ENCODE data around the gene UBL7.

UBL7 gene

DNA sequence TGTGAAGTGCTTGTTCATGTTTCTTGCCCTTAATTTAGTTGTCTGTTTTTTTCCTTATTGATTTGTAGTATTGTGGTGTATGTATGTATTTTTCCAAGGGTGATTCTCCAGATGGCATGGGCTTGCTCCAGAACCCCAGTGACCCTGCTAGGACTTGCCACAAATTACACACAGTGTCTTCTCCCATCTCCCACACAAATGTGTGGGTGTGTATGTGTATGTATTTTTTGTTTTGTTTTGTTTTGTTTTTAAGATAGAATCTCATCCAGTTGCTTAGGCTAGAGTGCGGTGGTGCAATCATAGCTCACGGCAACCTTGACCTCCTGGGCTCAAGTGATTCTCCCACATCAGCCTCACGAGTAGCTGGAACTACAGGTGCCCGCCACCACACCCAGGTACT is 43.9 kb upstream of the UBL7 start:
- H3K4me1 ChIP-seq (ENCODE audit: low read length), result peaks cover 10% of the 10 kb centered on the region
- no peaks in the 10 kb centered on the region for H3F3A ChIP-seq (ENCODE audit: insufficient read depth, low read length)
- H3K27ac ChIP-seq (ENCODE audit: low read length), result no peak overlapping the region
- H3K9me3 ChIP-seq (replicated peaks; ENCODE audit: insufficient read depth, low read length), result no peaks in the 10 kb centered on the region
- no peaks in the 10 kb centered on the region for H3K9me2 ChIP-seq (replicated peaks; ENCODE audit: insufficient read depth, low read length)
- no peaks in the 10 kb centered on the region for H3K79me2 ChIP-seq (ENCODE audit: low read length)
- H2AFZ ChIP-seq (ENCODE audit: low read length), result no peak overlapping the region
- TF ChIP-seq, protein P1, sequence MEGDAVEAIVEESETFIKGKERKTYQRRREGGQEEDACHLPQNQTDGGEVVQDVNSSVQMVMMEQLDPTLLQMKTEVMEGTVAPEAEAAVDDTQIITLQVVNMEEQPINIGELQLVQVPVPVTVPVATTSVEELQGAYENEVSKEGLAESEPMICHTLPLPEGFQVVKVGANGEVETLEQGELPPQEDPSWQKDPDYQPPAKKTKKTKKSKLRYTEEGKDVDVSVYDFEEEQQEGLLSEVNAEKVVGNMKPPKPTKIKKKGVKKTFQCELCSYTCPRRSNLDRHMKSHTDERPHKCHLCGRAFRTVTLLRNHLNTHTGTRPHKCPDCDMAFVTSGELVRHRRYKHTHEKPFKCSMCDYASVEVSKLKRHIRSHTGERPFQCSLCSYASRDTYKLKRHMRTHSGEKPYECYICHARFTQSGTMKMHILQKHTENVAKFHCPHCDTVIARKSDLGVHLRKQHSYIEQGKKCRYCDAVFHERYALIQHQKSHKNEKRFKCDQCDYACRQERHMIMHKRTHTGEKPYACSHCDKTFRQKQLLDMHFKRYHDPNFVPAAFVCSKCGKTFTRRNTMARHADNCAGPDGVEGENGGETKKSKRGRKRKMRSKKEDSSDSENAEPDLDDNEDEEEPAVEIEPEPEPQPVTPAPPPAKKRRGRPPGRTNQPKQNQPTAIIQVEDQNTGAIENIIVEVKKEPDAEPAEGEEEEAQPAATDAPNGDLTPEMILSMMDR (IDR thresholded peaks at IDR 0.05; ENCODE audit: low read length), result no peak
- no peak for TF ChIP-seq EZH2 (optimal IDR thresholded peaks at IDR 0.05; ENCODE audit: low read depth, low read length)
- TF ChIP-seq EZH2phosphoT487 (IDR thresholded peaks at IDR 0.05; ENCODE audit: low read length), result no peak
- DNase-seq, result no peak
- no peaks in the 10 kb centered on the region for H3K36me3 ChIP-seq (replicated peaks; ENCODE audit: insufficient read depth, low read length)
- H4K20me1 ChIP-seq (ENCODE audit: insufficient read depth, low read length), result no peaks in the 10 kb centered on the region
- no peak overlapping the region for H3K4me3 ChIP-seq (ENCODE audit: low read length)
- no peak overlapping the region for H3K4me2 ChIP-seq (ENCODE audit: low read depth, low read length)
- no peak overlapping the region for H3K9ac ChIP-seq (ENCODE audit: low read length)
- no peaks in the 10 kb centered on the region for H3K27me3 ChIP-seq (replicated peaks; ENCODE audit: insufficient read depth, low read length)

DNA sequence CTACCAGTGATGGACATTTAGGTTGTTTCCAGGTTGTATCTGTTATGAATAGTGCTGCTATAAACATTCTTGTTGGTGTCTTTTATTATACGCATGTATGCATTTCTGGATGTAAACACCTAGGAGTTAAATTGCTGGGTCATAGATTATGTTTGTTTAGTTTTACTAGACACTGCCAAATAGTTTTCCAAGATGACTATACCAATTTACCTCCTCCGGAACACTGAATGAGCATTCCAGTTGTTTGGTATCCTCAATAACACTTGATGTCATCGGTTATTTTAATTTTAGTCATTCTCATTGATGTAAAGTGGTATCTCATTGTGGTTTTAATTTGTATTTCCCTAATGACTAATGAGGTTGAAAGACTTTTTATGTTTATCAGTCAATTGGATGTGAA is 43.5 kb upstream of the UBL7 start:
- TF ChIP-seq EZH2 (optimal IDR thresholded peaks at IDR 0.05; ENCODE audit: low read depth, low read length) (no peak), EZH2phosphoT487 (IDR thresholded peaks at IDR 0.05; ENCODE audit: low read length) (no peak)
- TF ChIP-seq, protein P1 (IDR thresholded peaks at IDR 0.05; ENCODE audit: low read length), result no peak
- Histone ChIP-seq H2AFZ (ENCODE audit: low read length) (no peak overlapping the region), H3F3A (ENCODE audit: insufficient read depth, low read length) (no peaks in the 10 kb centered on the region), H3K27me3 (replicated peaks; ENCODE audit: insufficient read depth, low read length) (no peaks in the 10 kb centered on the region), H3K9me3 (replicated peaks; ENCODE audit: insufficient read depth, low read length) (no peaks in the 10 kb centered on the region), H3K9me2 (replicated peaks; ENCODE audit: insufficient read depth, low read length) (no peaks in the 10 kb centered on the region), H3K4me3 (ENCODE audit: low read length) (no peak overlapping the region), H4K20me1 (ENCODE audit: insufficient read depth, low read length) (no peaks in the 10 kb centered on the region), H3K27ac (ENCODE audit: low read length) (no peak overlapping the region), H3K4me2 (ENCODE audit: low read depth, low read length) (no peak overlapping the region), H3K79me2 (ENCODE audit: low read length) (no peaks in the 10 kb centered on the region), H3K9ac (ENCODE audit: low read length) (no peak overlapping the region), H3K4me1 (ENCODE audit: low read length) (peaks cover 10% of the 10 kb centered on the region), H3K36me3 (replicated peaks; ENCODE audit: insufficient read depth, low read length) (no peaks in the 10 kb centered on the region)
- no peak for DNase-seq

DNA sequence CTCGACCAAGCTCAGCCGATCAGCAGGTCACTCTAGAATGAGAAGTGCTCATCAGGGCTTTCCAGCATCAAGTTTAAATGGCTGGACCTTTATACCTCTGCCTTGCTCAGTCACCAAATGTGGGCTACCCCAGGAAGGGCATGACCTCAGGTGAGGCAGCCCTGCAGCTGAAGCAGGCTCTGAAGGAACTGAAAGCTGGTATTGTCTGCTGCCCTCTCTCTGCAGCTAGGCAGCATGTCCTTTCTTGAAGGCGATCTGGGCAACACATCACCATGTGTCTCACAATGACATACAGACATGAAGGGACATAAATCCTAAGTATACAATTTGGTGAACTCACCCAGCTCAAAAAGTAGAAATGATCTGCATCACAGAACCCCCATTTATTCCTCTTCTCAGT is 41.3 kb upstream of the UBL7 start:
- no peaks in the 10 kb centered on the region for H3K9me2 ChIP-seq (replicated peaks; ENCODE audit: insufficient read depth, low read length)
- no peak overlapping the region for H3K4me2 ChIP-seq (ENCODE audit: low read depth, low read length)
- no peak overlapping the region for H3K4me3 ChIP-seq (ENCODE audit: low read length)
- H3K9ac ChIP-seq (ENCODE audit: low read length), result no peak overlapping the region
- H3K79me2 ChIP-seq (ENCODE audit: low read length), result no peaks in the 10 kb centered on the region
- H3F3A ChIP-seq (ENCODE audit: insufficient read depth, low read length), result no peaks in the 10 kb centered on the region; the same call in 1 of the 2 replicates
- H3K27ac ChIP-seq (ENCODE audit: low read length), result 0 out of 2 replicates have a peak overlapping the region, but pooled peaks have one; percentile 5
- no peaks in the 10 kb centered on the region for H3K36me3 ChIP-seq (replicated peaks; ENCODE audit: insufficient read depth, low read length)
- no peak overlapping the region for H2AFZ ChIP-seq (ENCODE audit: low read length)
- H3K4me1 ChIP-seq (ENCODE audit: low read length), result peaks cover 16% of the 10 kb centered on the region
- H4K20me1 ChIP-seq (ENCODE audit: insufficient read depth, low read length), result no peaks in the 10 kb centered on the region
- H3K27me3 ChIP-seq (replicated peaks; ENCODE audit: insufficient read depth, low read length), result no peaks in the 10 kb centered on the region
- no peaks in the 10 kb centered on the region for H3K9me3 ChIP-seq (replicated peaks; ENCODE audit: insufficient read depth, low read length)
- TF ChIP-seq, protein P1 (IDR thresholded peaks at IDR 0.05; ENCODE audit: low read length), result peak; percentile 60
- TF ChIP-seq EZH2phosphoT487 (IDR thresholded peaks at IDR 0.05; ENCODE audit: low read length), result no peak
- no peak for TF ChIP-seq EZH2 (optimal IDR thresholded peaks at IDR 0.05; ENCODE audit: low read depth, low read length)
- DNase-seq, result peak; percentile 71

Data from MM.1S (cell line).